GM19328 (cell line): ENCODE measurements around the gene FAM131B.

Experiments
- ATAC-seq: cut with Tn5 transposase; IDR thresholded peaks from one replicate; pipeline ENCODE4 v1.9.1; 2021; ENCODE audit warnings: mild to moderate bottlenecking, moderate library complexity; ENCODE audit not compliant: unreplicated experiment

Gene FAM131B

DNA sequence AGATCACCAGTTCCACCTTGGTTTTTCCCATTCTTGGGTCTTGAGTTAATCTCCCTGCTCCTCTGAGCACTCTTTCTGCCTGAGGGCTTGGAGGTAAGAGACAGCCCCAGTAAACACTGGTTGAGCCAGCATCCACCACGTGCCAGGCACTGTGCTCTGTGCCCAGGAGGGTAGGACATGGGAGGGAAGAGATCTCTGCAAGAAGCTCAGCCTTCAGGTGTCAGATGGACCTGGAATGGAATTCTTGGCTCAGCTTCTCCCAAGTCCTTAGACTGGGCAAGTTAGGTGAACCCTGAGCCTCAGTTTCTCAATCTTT lies 21.1 kb upstream of the FAM131B start:
- no peak for ATAC-seq

DNA sequence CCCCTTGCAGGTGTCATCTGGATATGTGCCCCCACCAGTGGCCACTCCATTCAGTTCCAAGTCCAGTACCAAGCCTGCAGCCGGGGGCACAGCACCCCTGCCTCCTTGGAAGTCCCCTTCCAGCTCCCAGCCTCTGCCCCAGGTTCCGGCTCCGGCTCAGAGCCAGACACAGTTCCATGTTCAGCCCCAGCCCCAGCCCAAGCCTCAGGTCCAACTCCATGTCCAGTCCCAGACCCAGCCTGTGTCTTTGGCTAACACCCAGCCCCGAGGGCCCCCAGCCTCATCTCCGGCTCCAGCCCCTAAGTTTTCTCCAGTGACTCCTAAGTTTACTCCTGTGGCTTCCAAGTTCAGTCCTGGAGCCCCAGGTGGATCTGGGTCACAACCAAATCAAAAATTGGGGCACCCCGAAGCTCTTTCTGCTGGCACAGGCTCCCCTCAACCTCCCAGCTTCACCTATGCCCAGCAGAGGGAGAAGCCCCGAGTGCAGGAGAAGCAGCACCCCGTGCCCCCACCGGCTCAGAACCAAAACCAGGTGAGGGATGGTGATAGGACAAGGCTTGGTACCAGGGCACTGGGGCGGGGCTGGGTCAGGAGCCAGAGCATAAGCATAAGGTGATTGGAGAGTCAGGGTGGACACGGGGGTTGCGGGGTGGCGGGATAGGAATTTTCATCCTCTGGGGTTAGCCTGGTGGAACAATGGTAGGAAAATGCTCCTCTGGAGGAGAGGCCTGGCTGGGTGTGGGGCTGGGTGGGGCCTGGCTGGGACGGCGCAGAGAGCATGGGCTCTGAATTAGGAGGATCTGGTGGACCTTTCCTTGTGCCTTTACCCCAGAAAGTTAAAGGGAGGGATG lies 20.5 kb upstream of the FAM131B start:
- ATAC-seq, result no peak

DNA sequence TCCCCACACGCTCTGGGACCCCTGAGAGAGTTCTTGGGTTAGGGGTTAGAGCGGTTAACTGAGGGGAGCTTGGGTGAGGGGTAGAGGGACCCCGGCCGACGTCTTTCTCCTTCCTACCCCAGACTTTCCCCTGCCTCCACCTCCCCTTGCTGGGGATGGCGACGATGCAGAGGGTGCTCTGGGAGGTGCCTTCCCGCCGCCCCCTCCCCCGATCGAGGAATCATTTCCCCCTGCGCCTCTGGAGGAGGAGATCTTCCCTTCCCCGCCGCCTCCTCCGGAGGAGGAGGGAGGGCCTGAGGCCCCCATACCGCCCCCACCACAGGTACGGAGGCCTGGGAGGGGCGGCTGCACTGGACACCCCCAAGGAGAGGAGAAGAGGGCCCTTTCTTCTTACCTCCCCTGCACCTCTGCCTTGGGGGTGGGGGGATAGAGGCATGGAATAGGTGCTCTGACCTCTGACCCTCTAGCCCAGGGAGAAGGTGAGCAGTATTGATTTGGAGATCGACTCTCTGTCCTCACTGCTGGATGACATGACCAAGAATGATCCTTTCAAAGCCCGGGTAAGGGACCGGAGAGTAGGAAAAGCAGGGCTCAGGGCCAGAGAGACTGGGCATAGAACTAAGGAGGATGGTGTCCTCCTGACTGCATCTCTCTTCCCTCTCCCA lies 19.7 kb upstream of the FAM131B start:
- ATAC-seq, result no peak

DNA sequence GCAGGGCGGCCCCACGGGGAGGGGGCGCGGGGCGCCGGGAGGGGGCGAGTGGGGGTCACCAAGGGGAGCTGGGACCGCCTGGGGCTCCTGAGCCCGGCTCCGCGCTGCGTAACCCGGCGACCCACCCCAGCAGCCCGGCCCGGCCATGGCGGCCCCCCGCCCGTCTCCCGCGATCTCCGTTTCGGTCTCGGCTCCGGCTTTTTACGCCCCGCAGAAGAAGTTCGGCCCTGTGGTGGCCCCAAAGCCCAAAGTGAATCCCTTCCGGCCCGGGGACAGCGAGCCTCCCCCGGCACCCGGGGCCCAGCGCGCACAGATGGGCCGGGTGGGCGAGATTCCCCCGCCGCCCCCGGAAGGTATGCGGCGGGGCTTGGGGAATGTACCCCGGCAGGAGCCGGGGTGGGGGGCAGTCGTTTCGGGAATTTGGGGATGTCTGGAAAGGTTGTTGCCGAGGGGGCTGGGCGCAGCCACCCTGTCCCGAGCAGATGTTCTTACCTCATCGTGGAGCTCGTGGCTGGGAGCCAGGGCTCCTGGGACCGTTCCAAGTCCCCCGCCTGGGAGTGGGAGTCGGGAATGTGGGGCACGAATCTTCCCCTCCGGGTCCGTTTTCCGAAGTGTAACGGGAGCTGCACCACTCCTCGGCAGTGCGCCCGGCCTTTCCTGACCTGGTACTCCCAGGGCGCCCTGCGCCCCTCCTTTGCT lies 19.1 kb upstream of the FAM131B start:
- peak; percentile 14 for ATAC-seq

DNA sequence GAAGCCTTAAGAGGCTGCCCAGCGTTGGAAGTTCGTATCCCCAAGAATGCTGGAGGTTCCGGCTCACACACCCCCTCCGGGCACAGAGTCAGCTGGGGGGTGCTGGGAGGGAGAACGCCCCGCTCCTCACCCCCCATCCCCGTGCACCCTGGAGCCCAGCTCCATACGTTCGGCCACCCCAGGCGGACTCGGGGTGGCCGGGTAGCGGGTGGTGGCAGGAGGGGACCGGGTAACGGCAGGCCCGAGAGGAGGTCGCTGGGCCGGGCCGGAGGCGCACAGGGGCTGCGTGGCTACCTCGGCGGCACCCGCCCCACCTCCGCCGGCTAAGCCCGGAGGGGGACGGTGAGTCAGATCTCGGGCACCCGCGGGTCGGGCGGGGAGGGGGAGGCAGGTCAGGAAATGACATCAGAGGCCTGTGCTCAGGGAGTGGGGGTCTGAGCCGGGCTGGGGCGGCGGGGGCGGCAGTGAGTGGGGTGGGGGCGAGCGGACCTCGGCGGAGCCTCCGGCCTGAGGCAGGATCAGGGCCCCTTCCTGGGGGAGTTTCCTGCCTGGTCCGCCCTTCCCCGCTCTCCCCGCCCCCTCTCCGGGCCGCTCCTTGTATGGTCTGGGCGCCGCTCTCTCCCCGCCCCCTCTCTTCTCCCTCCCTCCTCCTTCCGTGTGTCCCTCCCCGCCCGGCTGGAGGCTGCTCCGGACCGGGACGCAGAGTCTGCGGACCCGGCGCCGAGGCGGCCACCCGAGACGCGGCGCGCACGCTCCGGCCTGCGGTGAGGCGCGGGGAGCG lies 18.3 kb upstream of the FAM131B start, which contains the start of gene ZYX:
TSS of gene ZYX (plus strand) at position 700 of the 781 bp plus-strand sequence. CDS start 227 bp downstream, outside the sequence.
- ATAC-seq, result peak; percentile 82

DNA sequence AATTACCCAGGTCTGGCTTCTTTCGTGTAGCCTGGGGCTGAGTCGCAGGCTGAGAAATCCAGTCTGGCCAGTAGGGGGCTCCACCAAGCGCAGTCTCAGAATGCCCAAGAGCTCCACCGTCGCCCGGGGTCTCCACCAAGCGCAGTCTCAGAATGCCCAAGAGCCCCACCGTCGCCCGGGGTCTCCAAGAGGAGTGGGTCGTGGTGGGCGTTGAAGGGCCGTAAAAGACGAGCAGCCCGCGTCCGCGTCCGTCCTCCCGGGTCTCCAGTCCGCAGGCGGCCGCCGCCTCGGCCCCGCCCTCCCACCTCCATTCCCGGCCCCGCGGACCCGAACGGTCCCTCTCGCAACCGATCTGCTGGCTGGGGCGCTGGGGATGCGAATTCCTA lies 17.7 kb upstream of the FAM131B start:
- peak; percentile 43 for ATAC-seq

DNA sequence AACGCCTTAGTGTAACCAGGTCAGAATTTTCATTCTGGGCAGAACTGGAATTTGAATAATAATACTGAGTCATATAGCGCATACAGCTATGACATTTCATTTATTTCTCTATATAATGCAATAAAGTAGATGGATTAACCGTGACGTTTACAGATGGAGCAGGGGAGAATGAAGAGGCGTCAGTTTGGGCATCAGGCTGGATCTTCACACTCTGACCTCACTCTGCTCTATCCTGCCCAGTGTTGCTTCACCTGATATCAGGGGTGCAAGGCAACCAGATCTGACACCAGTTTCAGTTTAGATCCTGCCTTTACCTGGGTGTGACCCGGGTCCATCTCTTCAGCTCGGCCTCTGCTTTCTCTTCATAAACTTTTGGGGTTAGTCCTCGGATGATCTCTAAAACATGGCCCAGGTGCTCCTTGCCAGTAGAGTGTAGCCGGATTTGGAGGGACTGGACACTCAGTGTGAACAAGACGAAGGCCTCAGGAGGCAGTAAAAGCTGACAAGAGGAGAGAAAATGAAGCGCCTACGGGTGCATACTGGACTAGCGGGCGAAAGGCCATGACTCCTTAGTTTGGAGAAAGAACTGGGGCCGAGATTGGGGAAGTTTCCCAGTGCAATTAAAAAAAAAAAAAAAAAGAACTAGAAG lies 17.2 kb upstream of the FAM131B start:
- no peak for ATAC-seq

DNA sequence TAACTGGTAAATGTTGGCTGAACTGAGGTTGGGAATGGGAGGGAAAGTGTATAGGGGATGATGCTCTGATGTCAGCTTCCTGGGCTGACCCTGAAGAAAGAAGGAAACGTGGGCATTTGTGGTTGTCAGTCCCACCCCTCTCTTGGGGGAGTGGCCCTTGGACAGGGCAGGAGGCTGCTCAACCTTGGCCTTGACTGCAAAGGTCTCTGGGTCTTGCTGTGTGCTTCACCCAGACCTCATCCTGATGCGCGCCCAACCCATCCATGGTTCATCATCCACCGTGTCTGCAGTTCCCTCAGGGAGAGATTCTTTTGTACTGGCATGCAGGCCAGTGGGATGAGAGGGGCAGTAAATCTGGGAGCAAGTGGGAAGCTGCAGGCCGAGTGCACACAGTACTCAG lies 13.9 kb upstream of the FAM131B start:
- ATAC-seq, result no peak

DNA sequence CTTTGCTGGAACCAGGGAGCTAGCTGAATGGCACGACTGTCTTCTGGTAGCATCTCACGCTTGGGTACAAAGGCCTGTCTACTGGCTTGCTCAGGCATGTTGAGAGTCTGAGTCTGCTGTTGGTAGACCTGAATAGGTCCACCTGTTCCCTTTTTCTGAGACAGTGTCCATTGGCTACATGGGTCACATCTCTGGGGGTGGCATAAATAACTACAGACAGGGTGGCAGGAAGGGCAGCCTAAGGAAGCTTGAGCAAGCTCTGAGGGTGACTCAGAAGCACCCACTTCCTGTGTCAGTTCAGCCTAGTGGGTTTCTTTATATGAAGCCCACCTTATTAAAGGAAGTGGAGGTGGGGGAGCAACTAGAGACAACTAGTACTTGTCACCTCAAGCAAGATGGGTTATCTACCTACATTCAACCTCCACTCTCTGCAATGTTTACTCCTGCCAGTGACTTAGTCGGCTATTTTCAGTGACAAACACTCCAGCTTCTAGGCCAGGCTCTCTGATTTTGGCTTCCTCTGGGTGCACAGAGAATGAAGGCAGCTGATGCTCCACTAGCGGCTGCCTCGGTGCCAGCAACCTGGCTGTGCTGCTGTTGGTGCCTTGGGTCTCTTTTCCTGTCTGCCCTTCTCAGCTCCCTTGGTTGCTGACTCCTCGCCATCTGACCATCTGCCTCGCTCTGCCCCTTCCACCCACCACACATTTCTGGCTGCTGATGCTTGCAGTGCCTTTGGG lies 13.0 kb upstream of the FAM131B start:
- ATAC-seq, result no peak

DNA sequence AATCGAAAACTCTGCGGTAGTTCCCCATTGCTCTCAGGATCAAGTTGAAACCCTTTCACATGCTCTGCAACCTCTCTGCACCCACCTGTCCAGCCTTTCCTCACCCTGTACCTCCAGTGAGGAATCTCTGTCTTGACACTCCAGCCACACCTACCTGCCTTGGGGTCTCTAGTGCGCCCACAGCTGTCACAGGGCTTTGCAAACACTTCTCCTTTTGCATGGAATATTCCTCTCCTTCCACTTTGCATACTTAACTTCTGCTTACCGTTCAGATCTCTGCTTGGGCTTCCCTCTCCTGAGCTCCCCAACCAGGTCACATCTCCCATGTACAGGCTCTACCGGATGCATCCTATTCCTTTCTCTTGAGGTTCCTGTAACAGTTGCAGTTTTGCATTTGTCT lies 12.0 kb upstream of the FAM131B start:
- ATAC-seq, result no peak

DNA sequence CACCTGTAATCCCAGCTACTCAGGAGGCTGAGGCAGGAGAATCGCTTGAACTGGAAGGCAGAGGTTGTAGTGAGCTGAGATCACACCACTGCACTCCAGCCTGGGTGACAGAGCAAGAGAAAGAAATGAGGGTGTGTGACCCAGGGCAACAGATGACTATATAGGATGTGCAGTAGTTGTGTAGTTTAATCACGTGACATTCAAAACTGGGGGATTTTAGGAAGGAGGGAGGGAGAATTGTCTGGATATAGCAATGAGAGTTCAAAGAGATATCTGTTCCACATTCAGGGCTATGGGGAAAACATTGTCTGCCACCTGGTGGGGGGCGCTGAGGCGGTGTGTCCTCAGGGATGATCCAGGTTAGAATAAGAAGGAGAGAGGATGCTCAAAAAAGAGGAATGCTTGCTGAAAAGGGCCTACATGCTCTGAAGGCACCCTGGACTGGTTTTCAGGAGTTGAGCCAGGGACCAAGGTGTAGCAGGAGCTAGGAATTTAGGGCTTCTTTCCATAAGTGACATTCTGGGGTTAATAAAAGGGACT lies 10.8 kb upstream of the FAM131B start:
- ATAC-seq, result no peak

DNA sequence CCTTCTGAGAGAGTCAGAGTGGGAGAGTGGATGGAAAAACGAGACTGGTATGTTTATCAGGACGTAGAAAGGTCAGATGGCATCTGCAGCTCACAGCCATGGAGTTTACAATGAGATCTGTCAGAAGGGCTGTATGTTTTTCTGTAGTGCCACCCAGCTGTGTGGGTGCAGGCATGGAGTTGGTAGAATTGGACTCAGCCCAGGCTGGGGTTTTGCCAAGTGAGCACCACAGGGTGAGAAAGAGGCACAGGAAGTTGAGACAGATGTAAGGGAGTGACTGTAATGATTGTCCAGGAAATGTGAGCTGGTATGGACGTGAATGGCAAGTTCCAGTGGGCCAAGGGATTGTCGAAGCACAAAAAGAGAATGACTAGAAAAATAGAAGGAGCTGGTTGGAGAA lies 9.6 kb upstream of the FAM131B start:
- no peak for ATAC-seq

DNA sequence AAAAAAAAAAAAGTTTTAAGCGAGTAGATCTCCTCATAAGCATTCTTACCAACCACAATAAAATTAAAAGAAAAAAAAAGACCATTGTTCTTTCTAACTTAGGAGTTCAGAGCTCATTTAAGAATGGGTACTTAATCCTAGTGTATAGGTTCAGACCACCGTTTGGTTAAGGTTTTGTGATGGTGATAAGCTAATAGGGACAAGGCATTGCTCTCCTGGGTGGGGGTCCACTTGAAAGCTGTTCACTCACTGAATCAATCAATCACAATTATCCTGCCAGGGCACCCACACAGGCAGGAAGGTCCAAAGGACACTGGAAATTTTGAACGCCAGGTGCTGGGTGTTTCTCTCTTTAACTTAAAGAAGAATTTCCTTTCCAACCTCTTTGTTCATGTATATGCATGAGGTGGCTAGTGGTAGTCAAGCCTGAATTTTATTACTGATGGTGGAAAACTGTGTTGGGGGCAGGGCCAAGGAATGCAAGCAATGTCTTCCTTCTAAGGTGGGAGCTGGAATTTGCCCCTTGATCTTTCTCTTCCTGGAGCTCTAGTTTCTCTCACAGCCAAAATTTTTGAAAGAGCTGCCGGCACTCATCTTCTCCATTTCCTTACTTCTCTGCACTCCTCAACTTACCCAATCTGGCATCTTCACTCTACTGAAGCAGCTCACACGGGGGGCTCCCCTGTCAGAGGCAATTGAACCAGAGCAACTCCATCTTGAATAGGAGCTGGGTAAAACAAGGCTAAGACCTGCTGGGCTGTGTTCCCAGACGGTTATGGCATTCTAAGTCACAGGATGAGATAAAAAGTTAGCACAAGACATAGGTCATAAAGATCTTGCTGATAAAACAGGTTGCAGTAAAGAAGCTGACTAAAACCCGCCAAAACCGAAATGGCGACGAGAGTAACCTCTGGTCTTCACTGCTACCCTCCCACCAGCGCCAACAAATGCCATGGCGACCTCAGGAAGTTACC lies 7.5 kb upstream of the FAM131B start:
- no peak for ATAC-seq

DNA sequence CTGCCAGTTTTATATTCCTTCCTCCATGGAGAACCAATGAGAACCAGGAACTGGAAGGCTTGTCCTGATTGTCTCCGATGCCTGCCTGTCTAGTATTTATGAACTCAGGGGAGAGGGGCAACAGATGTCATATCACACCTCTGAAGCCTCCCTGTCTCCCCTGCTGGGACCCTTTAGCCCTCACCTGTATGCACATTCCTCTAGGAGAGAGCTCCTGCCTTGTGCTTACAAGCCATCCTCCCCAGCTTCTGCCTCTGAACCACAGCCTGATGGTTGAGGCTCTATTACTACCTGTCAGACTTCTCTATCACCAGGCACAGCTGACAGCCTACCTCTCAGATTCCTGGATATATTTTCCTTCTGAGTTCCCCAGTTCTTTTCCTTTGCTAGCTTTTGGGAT lies 5.9 kb upstream of the FAM131B start:
- ATAC-seq, result no peak

DNA sequence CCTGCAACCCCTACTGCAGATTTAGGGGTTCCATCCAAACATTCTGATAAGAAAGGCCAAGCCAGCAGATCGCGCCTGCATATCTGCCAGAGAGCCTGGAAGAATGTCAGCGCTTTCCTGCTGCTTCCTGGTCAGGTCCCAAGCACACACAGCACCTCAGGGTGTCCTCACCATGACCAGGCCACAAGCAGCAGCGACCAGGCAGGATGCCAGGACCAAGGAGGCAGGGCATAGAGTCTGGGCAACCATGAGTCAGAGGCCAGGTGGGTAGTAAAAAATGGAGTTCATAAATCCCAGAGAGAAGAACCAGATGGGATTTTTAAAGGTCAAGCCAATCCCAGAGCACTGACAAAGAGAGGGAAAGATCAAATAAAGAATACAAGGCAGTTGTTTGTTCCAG lies 5.5 kb upstream of the FAM131B start:
- ATAC-seq, result no peak

DNA sequence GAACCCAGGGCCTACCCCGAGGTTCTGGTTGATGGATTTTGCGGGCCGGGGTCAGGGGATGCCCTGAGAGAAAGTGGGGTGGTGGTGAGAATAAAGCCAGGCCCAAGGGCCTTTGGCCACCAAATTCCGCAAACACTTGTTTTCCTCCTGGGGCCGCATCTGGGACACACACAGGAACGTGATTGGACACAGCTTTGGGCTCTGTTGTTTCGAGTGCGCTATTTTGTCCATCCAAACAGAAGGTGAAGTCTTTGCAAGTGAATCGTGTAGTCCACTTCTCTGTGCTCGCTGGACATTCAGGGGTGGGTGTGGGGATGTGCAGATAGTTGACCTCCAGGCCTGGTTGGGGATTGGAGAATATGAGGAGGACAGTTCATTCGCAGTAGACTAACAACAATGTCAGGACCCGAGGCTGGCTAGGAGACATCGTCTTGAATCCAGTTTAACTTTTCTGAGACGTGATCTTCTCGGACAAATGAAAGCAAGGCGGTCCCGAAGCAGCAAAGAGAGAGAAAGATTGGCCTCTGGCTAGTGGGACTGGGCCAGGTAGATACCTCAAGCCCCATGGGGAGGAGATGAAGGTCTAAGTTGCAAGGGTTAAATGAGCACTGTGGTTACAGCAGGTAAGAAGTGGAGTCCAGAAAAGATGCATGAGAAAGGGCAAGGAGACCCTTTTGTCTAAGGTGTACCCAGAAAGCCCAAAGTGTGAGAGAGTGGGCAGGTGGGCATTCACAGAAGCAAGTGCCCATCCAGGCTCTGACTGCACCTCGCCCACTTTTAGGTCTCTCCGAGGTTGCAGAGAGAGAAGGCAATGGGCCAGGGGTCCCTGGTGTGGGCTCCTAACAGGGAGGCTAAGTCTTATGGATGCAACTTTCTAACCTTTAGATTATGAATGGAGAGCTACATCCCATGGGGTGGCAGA lies 764 bp upstream of the FAM131B start:
- no peak for ATAC-seq

DNA sequence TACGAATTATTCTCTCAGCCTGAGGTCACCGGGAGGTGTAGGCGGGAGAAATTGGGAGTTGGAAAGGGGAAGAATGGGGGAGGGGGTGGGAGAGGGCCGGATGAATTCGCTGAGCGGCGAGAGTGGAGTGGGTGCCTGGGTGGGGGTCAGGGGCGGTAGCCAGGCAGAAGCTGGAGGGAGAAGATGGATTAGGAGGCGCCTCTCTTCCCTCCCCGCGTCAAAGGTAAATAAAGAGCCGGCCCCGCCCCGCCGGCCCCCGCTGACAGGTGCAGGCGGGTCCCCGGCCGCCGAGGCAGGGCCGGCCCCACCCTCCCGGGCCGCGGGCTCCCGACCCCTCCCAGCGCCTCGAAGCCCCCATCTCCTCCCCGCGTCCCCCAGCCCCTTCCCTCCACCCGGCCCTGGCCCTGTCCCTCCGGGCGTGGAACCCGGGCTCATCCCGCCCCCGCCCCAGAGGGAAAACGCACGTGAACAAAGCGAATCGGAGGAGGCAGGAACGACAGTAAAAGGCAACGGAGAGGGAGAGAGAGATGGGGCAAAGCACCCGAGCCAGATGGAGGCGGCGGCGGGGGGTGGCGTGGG lies 872 bp downstream of the FAM131B start:
- no peak for ATAC-seq
